Measurements from ENCODE around the gene EIF4E2.
"Not testable (repeated sequence)": the region's sequence is repeated elsewhere in the genome, so short reads cannot be mapped to it uniquely, and the experiment has no call there.

EIF4E2 gene

GRCh38 chr2:232549655-232550353, 685 bp upstream of the EIF4E2 start:
- peak overlapping the region; percentile 91 for H3K4me3 ChIP-seq (ENCODE audit: low read length)
- no peak for TF ChIP-seq ZNF274 (IDR thresholded peaks at IDR 0.05; ENCODE audit: low read depth, low read length)

- no peak for TF ChIP-seq ZNF274 (IDR thresholded peaks at IDR 0.05; ENCODE audit: low read depth, low read length)
Observed at GRCh38 chr2:232551250-232551638, 755 bp downstream of the EIF4E2 start.

GRCh38 chr2:232551776-232552175, 1.3 kb downstream of the EIF4E2 start:
- H3K4me3 ChIP-seq (ENCODE audit: low read length): peak overlapping the region; percentile 91
- TF ChIP-seq ZNF274 (IDR thresholded peaks at IDR 0.05; ENCODE audit: low read depth, low read length): no peak

More at GRCh38 chr2:232551250-232551638, 755 bp downstream of the EIF4E2 start:
- peak overlapping the region; percentile 91 for H3K4me3 ChIP-seq (ENCODE audit: low read length)

- no peak for TF ChIP-seq ZNF274 (IDR thresholded peaks at IDR 0.05; ENCODE audit: low read depth, low read length)
- no peak overlapping the region for H3K4me3 ChIP-seq (ENCODE audit: low read length)
Observed at GRCh38 chr2:232556426-232556825, 5.9 kb downstream of the EIF4E2 start.

GRCh38 chr2:232562515-232563151, 12.1 kb downstream of the EIF4E2 start:
- TF ChIP-seq ZNF274 (IDR thresholded peaks at IDR 0.05; ENCODE audit: low read depth, low read length): no peak
- no peak overlapping the region for H3K4me3 ChIP-seq (ENCODE audit: low read length)

- TF ChIP-seq ZNF274 (IDR thresholded peaks at IDR 0.05; ENCODE audit: low read depth, low read length): no peak
- no peak overlapping the region for H3K4me3 ChIP-seq (ENCODE audit: low read length)
Observed at GRCh38 chr2:232563580-232563979, 13.1 kb downstream of the EIF4E2 start.

- H3K4me3 ChIP-seq (ENCODE audit: low read length): no peak overlapping the region
- TF ChIP-seq ZNF274 (IDR thresholded peaks at IDR 0.05; ENCODE audit: low read depth, low read length): no peak
Observed at GRCh38 chr2:232567721-232568120, 17.2 kb downstream of the EIF4E2 start.

- H3K4me3 ChIP-seq (ENCODE audit: low read length): no peak overlapping the region
- TF ChIP-seq ZNF274 (IDR thresholded peaks at IDR 0.05; ENCODE audit: low read depth, low read length): no peak
Observed at GRCh38 chr2:232568161-232568560, 17.7 kb downstream of the EIF4E2 start.

- no peak for TF ChIP-seq ZNF274 (IDR thresholded peaks at IDR 0.05; ENCODE audit: low read depth, low read length)
- H3K4me3 ChIP-seq (ENCODE audit: low read length): no peak overlapping the region
Observed at GRCh38 chr2:232569541-232569940, 19.1 kb downstream of the EIF4E2 start.

- H3K4me3 ChIP-seq (ENCODE audit: low read length): not testable (repeated sequence)
Observed at GRCh38 chr2:232570481-232570880, 20.0 kb downstream of the EIF4E2 start.

GRCh38 chr2:232571026-232571474, 20.6 kb downstream of the EIF4E2 start:
- no peak for TF ChIP-seq ZNF274 (IDR thresholded peaks at IDR 0.05; ENCODE audit: low read depth, low read length)
- no peak overlapping the region for H3K4me3 ChIP-seq (ENCODE audit: low read length)

GRCh38 chr2:232573042-232573441, 22.6 kb downstream of the EIF4E2 start:
- no peak for TF ChIP-seq ZNF274 (IDR thresholded peaks at IDR 0.05; ENCODE audit: low read depth, low read length)
- H3K4me3 ChIP-seq (ENCODE audit: low read length): no peak overlapping the region

- H3K4me3 ChIP-seq (ENCODE audit: low read length): no peak overlapping the region
- TF ChIP-seq ZNF274 (IDR thresholded peaks at IDR 0.05; ENCODE audit: low read depth, low read length): no peak
Observed at GRCh38 chr2:232573771-232574435, 23.4 kb downstream of the EIF4E2 start.

- no peak for TF ChIP-seq ZNF274 (IDR thresholded peaks at IDR 0.05; ENCODE audit: low read depth, low read length)
- no peak overlapping the region for H3K4me3 ChIP-seq (ENCODE audit: low read length)
Observed at GRCh38 chr2:232574674-232575403, 24.4 kb downstream of the EIF4E2 start.
